Gastroesophageal sphincter (tissue), 3 donors: Measurements from ENCODE around the gene PARP8.

Experiments
- EP300 ChIP-seq: sonication (generic); formaldehyde crosslinking; IDR thresholded peaks from one replicate; pipeline ENCODE4 v1.6.1; 2017; ENCODE audit warnings: antibody characterized with exemption, mild to moderate bottlenecking
- POLR2A ChIP-seq, 2 donors: fragments of 450-650 bp; IDR thresholded peaks; one replicate each; pipeline ENCODE4 v1.6.1; 2017; ENCODE audit warnings: antibody characterized with exemption in 2 of 2, mild to moderate bottlenecking in 2 of 2, moderate library complexity in 1 of 2
- POLR2AphosphoS5 ChIP-seq: sonication (generic); formaldehyde crosslinking; IDR thresholded peaks from one replicate; pipeline ENCODE4 v1.6.1; 2017; ENCODE audit warnings: antibody characterized with exemption
- TF ChIP-seq, protein P1 (sequence below), 4 experiments: fragments of 200-600 bp in 2 of 4; fragments of 450-650 bp in 2 of 4; sonication (generic) in 1 of 4; IDR thresholded peaks; one replicate each; pipeline ENCODE4 v1.5.1; 2017 to 2019; ENCODE audit warnings: antibody characterized with exemption in 4 of 4, mild to moderate bottlenecking in 2 of 4, moderate library complexity in 2 of 4

DNA sequence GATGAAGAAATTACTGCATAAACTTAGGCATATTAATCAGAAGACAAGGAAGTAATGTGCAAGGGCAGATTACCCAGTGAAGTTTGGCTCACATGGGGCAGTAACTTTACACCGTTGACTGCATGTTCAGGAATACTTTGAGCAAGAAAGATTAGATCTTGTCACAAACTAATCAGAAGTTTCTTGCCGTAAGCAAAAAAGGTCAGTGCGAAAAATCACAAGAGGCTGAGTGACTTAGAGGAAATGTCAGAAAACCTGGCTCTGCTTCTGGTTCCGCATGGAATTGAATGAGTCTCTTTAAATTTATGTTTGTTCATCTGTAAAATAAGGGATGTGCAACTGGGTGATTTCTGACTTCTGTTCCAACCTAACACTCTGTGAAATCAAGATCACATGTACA lies 64.4 kb downstream of the PARP8 start:
- TF ChIP-seq, protein P1, sequence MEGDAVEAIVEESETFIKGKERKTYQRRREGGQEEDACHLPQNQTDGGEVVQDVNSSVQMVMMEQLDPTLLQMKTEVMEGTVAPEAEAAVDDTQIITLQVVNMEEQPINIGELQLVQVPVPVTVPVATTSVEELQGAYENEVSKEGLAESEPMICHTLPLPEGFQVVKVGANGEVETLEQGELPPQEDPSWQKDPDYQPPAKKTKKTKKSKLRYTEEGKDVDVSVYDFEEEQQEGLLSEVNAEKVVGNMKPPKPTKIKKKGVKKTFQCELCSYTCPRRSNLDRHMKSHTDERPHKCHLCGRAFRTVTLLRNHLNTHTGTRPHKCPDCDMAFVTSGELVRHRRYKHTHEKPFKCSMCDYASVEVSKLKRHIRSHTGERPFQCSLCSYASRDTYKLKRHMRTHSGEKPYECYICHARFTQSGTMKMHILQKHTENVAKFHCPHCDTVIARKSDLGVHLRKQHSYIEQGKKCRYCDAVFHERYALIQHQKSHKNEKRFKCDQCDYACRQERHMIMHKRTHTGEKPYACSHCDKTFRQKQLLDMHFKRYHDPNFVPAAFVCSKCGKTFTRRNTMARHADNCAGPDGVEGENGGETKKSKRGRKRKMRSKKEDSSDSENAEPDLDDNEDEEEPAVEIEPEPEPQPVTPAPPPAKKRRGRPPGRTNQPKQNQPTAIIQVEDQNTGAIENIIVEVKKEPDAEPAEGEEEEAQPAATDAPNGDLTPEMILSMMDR (IDR thresholded peaks at IDR 0.05) = no peak
- no peak for TF ChIP-seq POLR2AphosphoS5
- TF ChIP-seq POLR2A (IDR thresholded peaks at IDR 0.05) = no peak
- TF ChIP-seq EP300 = no peak
